Uterus (tissue), 2 donors: ENCODE data around the gene NPFFR1.

Experiments used
- CTCF ChIP-seq, 4 experiments: fragments of 200-600 bp in 2 of 4; fragments of 450-650 bp in 2 of 4; sonication (generic) in 2 of 4; IDR thresholded peaks; one replicate each; pipeline ENCODE4 v1.5.1; 2016 to 2019; ENCODE audit warnings: antibody characterized with exemption in 4 of 4, mild to moderate bottlenecking in 2 of 4, moderate library complexity in 1 of 4
- POLR2A ChIP-seq, 2 donors: fragments of 450-650 bp; IDR thresholded peaks; one replicate each; pipeline ENCODE4 v1.6.1; 2016; ENCODE audit warnings: antibody characterized with exemption in 2 of 2, mild to moderate bottlenecking in 1 of 2, moderate library complexity in 1 of 2

GRCh38 chr10:70328018-70328417, 44.2 kb upstream of the NPFFR1 start:
- TF ChIP-seq CTCF (IDR thresholded peaks at IDR 0.05) = no peak
- no peak for TF ChIP-seq POLR2A (IDR thresholded peaks at IDR 0.05)
